Progenitor cell of endocrine pancreas (in vitro differentiated cells): ENCODE data around the gene CD300E. TPM values are rescaled to one million over a fixed set of nuclear protein-coding genes. Genes with fewer than 3 reads are reported as not detected.
"Not testable (repeated sequence)": the region's sequence is repeated elsewhere in the genome, so short reads cannot be mapped to it uniquely, and the experiment has no call there.

Source experiments
- DNase-seq: peaks from one replicate; pipeline ENCODE4 v3.0.0; 2021; ENCODE audit warnings: low spot score; ENCODE audit not compliant: unreplicated experiment
- H3K27ac Mint-ChIP-seq: 2 replicates; pipeline ENCODE4 v1.8.0; 2021; ENCODE audit warnings: mild to moderate bottlenecking, moderate library complexity, mixed read lengths
- H3K27me3 Mint-ChIP-seq: 2 replicates; pipeline ENCODE4 v1.8.0; 2021; ENCODE audit warnings: mixed read lengths
- H3K36me3 Mint-ChIP-seq: 2 replicates; pipeline ENCODE4 v1.8.0; 2022; ENCODE audit warnings: mixed read lengths; ENCODE audit not compliant: insufficient read depth
- H3K4me1 Mint-ChIP-seq: 2 replicates; pipeline ENCODE4 v1.8.0; 2021; ENCODE audit warnings: low read depth, mixed read lengths
- H3K4me3 Mint-ChIP-seq: 2 replicates; pipeline ENCODE4 v1.8.0; 2021; ENCODE audit warnings: low read depth, mild to moderate bottlenecking, moderate library complexity, mixed read lengths
- H3K9me3 Mint-ChIP-seq: 2 replicates; pipeline ENCODE4 v1.8.0; 2021; ENCODE audit warnings: low read depth, mixed read lengths
- total RNA-seq: library from RNA; stranded (reverse); gene quantifications from 2 replicates; pipeline ENCODE4 v1.2.1, GENCODE V29; 2021
- TF ChIP-seq, protein P1 (sequence below): fragments of 200-600 bp; sonication (generic); IDR thresholded peaks from one replicate; pipeline ENCODE4 v1.5.0; 2021; ENCODE audit warnings: antibody characterized with exemption, mild to moderate bottlenecking; ENCODE audit not compliant: unreplicated experiment

CD300E gene
- total RNA-seq, 1 donor from 2014 or later, result not detected

DNA sequence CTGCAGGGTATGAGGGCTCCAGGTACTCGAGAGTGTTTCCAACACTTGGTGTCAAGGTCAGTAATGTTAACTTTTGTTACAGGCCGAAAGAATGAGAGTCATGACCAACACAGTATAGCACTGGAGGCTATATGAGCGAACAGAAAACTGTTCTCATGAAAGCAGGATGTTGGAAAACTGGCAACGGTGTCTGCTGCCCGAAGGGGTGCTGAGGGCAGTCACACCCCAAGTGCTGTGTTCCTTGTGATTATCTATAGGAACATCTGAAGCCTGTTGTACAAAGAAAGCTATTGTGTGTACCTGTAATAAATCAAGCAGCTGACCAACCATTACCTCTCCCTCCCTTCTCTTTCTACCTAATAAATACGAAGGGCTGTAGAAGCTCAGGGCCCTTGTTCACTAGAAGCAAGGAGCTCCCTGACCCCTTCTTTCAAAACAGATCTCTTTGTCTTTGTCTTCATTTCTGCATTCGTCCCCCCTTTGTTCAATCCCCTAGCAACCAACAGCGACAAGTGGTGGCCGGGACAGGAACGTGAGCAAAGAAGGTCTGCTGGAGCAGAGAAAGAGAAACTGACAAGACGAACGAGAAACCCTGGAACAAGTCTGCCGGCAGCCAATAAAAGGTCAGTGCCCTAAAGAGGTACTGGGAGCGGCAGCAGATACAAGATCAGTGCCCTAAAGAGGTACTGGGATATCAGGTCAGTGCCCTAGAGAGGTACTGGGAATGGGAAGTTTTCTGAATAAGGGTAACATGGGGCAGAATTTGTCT lies 39.1 kb downstream of the CD300E start:
- H3K36me3 Mint-ChIP-seq, result no peaks in the 10 kb centered on the region

DNA sequence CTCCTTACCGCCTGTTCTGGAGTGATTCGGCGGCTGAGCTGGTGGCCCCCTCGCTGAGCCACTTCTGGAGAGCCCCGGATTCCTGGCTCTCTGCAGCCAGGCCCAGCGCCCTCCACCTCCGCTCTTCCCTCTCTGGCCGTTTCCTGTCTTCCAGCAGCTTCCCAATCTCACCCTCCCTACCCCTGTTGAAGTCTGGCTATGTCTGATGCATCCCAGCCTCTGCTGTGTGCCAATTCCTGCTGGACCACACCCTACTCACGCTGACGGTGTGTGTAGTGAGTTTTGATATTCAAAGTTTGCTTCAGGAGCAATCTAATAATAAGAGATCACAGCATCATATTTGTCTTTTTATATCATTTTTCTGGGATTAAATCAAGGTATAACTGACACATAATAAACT lies 40.9 kb downstream of the CD300E start:
- no peak overlapping the region for H3K27ac Mint-ChIP-seq

More for the DNA sequence above, 39.1 kb downstream of the CD300E start:
- peaks cover 4% of the 10 kb centered on the region for H3K27me3 Mint-ChIP-seq
- H3K4me1 Mint-ChIP-seq, result no peaks in the 10 kb centered on the region
- TF ChIP-seq, protein P1, sequence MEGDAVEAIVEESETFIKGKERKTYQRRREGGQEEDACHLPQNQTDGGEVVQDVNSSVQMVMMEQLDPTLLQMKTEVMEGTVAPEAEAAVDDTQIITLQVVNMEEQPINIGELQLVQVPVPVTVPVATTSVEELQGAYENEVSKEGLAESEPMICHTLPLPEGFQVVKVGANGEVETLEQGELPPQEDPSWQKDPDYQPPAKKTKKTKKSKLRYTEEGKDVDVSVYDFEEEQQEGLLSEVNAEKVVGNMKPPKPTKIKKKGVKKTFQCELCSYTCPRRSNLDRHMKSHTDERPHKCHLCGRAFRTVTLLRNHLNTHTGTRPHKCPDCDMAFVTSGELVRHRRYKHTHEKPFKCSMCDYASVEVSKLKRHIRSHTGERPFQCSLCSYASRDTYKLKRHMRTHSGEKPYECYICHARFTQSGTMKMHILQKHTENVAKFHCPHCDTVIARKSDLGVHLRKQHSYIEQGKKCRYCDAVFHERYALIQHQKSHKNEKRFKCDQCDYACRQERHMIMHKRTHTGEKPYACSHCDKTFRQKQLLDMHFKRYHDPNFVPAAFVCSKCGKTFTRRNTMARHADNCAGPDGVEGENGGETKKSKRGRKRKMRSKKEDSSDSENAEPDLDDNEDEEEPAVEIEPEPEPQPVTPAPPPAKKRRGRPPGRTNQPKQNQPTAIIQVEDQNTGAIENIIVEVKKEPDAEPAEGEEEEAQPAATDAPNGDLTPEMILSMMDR, result no peak
- no peak overlapping the region for H3K4me3 Mint-ChIP-seq
- no peak for DNase-seq
- no peak overlapping the region for H3K27ac Mint-ChIP-seq
- peaks cover 8% of the 10 kb centered on the region for H3K9me3 Mint-ChIP-seq

DNA sequence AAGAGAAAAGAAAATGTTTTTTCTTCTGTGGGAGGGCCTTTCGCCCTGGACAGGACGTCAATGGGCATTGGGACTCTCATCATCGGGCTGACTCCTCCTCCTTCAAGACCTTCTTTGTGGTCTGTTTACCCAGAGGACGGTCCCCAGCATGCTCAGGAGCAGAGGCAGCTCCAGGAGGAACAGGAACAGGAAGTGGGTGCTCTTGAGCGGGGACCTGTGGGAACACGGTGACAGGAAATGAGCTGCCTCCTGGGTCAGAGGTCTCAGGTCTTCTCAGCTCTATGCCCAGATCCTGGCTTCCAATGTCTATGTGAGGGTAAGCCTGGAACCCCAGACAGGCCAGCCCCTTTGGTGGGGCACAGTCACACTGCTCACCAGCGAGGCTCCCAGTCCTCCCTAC lies 43.6 kb downstream of the CD300E start:
- peaks cover 12% of the 10 kb centered on the region for H3K27me3 Mint-ChIP-seq
- peaks cover 7% of the 10 kb centered on the region for H3K9me3 Mint-ChIP-seq
- no peaks in the 10 kb centered on the region for H3K36me3 Mint-ChIP-seq
- no peak for DNase-seq
- H3K4me1 Mint-ChIP-seq, result no peaks in the 10 kb centered on the region
- H3K27ac Mint-ChIP-seq, result no peak overlapping the region
- no peak overlapping the region for H3K4me3 Mint-ChIP-seq
- TF ChIP-seq, protein P1, result no peak

More for the DNA sequence above, 40.9 kb downstream of the CD300E start:
- H3K4me1 Mint-ChIP-seq, result no peaks in the 10 kb centered on the region
- H3K27me3 Mint-ChIP-seq, result peaks cover 9% of the 10 kb centered on the region
- H3K36me3 Mint-ChIP-seq, result no peaks in the 10 kb centered on the region
- TF ChIP-seq, protein P1, result no peak
- H3K4me3 Mint-ChIP-seq, result no peak overlapping the region
- peaks cover 8% of the 10 kb centered on the region for H3K9me3 Mint-ChIP-seq
- no peak for DNase-seq

DNA sequence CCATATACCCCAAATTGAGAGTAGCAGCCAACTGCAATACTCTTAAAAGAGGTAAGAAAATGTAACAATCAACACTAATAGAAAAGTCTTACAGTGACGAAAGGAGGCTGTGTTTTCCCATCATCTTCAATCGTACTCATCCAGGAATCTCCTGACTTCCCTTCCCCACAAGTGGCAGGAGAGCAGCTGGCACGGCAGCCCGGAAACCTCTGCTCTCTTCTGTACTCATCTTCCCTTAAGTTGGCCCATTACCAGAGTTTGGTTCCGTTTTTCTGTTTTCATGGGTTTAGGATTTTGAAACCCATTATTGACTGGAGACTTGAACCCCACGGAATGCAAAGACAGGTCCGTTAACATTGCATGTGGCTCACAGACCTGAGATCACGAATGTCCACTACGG lies 44.6 kb downstream of the CD300E start:
- H3K4me3 Mint-ChIP-seq, result no peak overlapping the region
- H3K9me3 Mint-ChIP-seq, result no peaks in the 10 kb centered on the region
- no peaks in the 10 kb centered on the region for H3K36me3 Mint-ChIP-seq
- TF ChIP-seq, protein P1, result no peak
- DNase-seq, result no peak
- no peak overlapping the region for H3K27ac Mint-ChIP-seq
- H3K27me3 Mint-ChIP-seq, result peaks cover 19% of the 10 kb centered on the region
- no peaks in the 10 kb centered on the region for H3K4me1 Mint-ChIP-seq

DNA sequence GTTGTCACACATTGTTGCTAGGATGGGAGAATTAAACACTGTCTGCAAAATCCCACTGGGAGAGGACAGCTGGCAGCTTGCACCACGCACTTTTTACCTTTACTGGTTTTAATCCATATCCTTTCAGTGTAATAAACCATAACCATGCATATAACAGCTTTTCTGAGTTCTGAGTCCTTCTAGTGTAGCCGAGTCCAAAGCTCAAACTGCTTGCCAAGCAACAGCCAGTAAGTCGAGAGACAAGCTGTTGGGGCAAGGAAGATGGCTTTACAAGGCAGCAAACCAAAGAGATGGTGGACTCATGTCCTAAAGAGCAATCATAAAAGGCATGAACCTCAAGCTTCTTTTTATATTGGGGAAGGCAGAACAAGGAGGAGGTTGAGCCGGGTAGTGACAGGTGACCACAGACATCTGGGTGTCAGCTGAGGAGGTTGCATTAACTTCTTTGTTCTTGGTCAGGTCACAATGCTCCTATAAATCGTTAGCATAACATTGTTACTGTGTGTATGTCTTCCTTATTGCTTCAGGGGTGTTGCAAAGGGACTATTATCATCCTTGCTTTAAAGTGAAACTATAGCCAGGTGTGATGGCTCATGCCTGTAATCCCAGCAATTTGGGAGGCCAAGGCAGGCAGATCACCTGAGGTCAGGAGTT lies 48.9 kb downstream of the CD300E start:
- Mint-ChIP-seq H3K4me3 (no peak overlapping the region), H3K36me3 (no peaks in the 10 kb centered on the region), H3K27ac (peak overlapping the region; percentile 35), H3K27me3 (peaks cover 26% of the 10 kb centered on the region), H3K4me1 (no peaks in the 10 kb centered on the region), H3K9me3 (no peaks in the 10 kb centered on the region)
- TF ChIP-seq, protein P1, result no peak
- no peak for DNase-seq

DNA sequence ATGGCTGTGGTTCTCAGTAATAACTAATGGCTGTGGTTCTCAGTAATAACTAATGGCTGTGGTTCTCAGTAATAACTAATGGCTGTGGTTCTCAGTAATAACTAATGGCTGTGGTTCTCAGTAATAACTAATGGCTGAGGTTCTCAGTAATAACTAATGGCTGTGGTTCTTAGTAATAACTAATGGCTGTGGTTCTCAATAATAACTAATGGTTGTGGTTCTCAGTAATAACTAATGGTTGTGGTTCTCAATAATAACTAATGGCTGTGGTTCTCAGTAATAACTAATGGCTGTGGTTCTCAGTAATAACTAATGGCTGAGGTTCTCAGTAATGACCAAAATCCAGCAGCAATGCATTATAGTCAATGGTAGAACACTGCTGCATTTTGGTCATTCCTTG lies 49.9 kb downstream of the CD300E start:
- not testable (repeated sequence) for H3K9me3 Mint-ChIP-seq, H3K27ac Mint-ChIP-seq, H3K4me1 Mint-ChIP-seq, DNase-seq, H3K36me3 Mint-ChIP-seq, H3K4me3 Mint-ChIP-seq
- peaks cover 21% of the 10 kb centered on the region for H3K27me3 Mint-ChIP-seq
